ENCODE measurements around the gene ZNF501. TPM values are rescaled to one million over a fixed set of nuclear protein-coding genes. Genes with fewer than 3 reads are reported as not detected.

The ZNF501 gene
- total RNA-seq, 2 experiments from 2014 or later: 0.22 to 0.47 TPM

DNA sequence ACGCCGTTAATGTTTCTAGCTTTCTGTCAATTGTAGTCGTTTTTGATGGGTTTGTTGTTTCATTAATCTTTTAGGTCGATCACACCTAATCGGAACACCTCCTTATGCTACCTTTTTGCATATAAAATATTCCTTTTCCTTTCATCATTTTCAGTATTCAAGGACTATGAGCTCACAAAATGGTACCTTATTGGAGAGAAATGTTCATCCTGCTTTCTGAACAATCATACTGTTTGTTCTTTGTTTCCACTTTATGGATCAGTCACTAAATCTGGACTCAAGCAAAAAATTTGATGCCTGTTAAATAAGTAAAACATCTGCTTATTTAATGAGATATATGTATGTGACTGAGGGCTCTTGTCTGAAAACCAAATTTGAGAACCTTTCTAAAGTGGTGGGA, 33.3 kb downstream of the ZNF501 start:
- intact Hi-C loops (cut with DNase I, micrococcal nuclease): loop anchor here in 1 of 2 experiments (2.0 to 10.0 kb wide), 4 partner anchors 50 to 1140 kb away; partner anchors contain the start of genes ANO10, ZKSCAN7 and ZNF502
- TF ChIP-seq, protein P1, sequence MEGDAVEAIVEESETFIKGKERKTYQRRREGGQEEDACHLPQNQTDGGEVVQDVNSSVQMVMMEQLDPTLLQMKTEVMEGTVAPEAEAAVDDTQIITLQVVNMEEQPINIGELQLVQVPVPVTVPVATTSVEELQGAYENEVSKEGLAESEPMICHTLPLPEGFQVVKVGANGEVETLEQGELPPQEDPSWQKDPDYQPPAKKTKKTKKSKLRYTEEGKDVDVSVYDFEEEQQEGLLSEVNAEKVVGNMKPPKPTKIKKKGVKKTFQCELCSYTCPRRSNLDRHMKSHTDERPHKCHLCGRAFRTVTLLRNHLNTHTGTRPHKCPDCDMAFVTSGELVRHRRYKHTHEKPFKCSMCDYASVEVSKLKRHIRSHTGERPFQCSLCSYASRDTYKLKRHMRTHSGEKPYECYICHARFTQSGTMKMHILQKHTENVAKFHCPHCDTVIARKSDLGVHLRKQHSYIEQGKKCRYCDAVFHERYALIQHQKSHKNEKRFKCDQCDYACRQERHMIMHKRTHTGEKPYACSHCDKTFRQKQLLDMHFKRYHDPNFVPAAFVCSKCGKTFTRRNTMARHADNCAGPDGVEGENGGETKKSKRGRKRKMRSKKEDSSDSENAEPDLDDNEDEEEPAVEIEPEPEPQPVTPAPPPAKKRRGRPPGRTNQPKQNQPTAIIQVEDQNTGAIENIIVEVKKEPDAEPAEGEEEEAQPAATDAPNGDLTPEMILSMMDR (IDR thresholded peaks at IDR 0.05): no peak
- Mint-ChIP-seq H3K27ac (peak overlapping the region; percentile 94), H3K4me1 (ENCODE audit: low read depth) (peaks cover 31% of the 10 kb centered on the region), H3K27me3 (no peaks in the 10 kb centered on the region), H3K9me3 (peaks cover 4% of the 10 kb centered on the region), H3K4me3 (peak overlapping the region; percentile 99), H3K36me3 (ENCODE audit: low read depth) (peaks cover 44% of the 10 kb centered on the region)
- POLR2A ChIA-PET: interaction anchor here (1.4 to 4.2 kb wide), 4 partner anchors 33 to 252 kb away, joined by 4 to 39 read pairs (median 16); partner anchors contain the start of genes ZNF197, ZNF501 and ZNF502
- Histone ChIP-seq H3K4me1 (ENCODE audit: insufficient read depth, low read length) (peaks cover 16% of the 10 kb centered on the region), H3K9me3 (ENCODE audit: control insufficient read depth in 1 of 2, insufficient read depth in 1 of 2, low read length in 2 of 2) (peaks cover 7% of the 10 kb centered on the region in 2 experiments), H3K4me3 (ENCODE audit: low read length) (no peak overlapping the region), H3K36me3 (ENCODE audit: insufficient read depth, low read length) (no peaks in the 10 kb centered on the region), H3K27ac (ENCODE audit: low read depth in 1 of 2, low read length in 2 of 2) (no peak overlapping the region), H3K27me3 (ENCODE audit: control insufficient read depth in 1 of 2, insufficient read depth in 2 of 2, low read length in 2 of 2) (no peaks in the 10 kb centered on the region)
- CTCF ChIA-PET: no interaction called here
- DNase-seq (no peak), ATAC-seq (ENCODE audit: poor library complexity) (no peak)

DNA sequence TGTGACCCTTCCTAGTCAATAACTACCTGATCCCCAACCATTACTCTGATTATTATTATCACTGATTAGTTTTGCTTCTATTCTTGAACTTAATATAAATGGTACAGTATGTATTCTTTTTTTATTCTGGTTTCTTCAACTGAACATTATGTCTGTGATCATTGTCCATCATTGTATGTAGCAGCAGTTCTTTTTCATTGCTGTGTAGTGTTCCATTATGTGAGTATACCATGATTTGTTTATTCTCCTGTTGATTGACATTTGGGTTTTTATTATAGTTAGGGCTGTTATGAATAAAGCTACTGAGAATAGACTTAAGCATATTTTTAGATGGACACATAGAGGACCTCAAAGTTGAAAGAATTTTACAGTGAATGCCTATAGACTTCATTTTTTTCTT, 34.8 kb downstream of the ZNF501 start:
- H3K36me3 Mint-ChIP-seq (ENCODE audit: low read depth): peaks cover 28% of the 10 kb centered on the region

GRCh38 chr3:44771424-44772098, 42.1 kb downstream of the ZNF501 start:
- ChIA-PET POLR2A (no interaction called here), CTCF (no interaction called here)
- Histone ChIP-seq H3K27me3 (ENCODE audit: control insufficient read depth in 1 of 2, insufficient read depth in 2 of 2, low read length in 2 of 2) (no peaks in the 10 kb centered on the region), H3K4me1 (ENCODE audit: insufficient read depth, low read length) (no peaks in the 10 kb centered on the region), H3K36me3 (ENCODE audit: insufficient read depth, low read length) (no peaks in the 10 kb centered on the region), H3K9me3 (ENCODE audit: control insufficient read depth in 1 of 2, insufficient read depth in 1 of 2, low read length in 2 of 2) (peaks cover 5 to 18% of the 10 kb centered on the region in 2 experiments), H3K4me3 (ENCODE audit: low read length) (no peak overlapping the region), H3K27ac (ENCODE audit: low read depth in 1 of 2, low read length in 2 of 2) (no peak overlapping the region)
- Mint-ChIP-seq H3K4me3 (no peak overlapping the region), H3K9me3 (peaks cover 6% of the 10 kb centered on the region), H3K27ac (no peak overlapping the region), H3K36me3 (ENCODE audit: low read depth) (peaks cover 14% of the 10 kb centered on the region), H3K4me1 (ENCODE audit: low read depth) (no peaks in the 10 kb centered on the region), H3K27me3 (no peaks in the 10 kb centered on the region)
- ATAC-seq (ENCODE audit: poor library complexity) (no peak), DNase-seq (no peak)
- intact Hi-C loops (cut with DNase I, micrococcal nuclease): no loop called here
- TF ChIP-seq, protein P1 (IDR thresholded peaks at IDR 0.05): no peak

More for the DNA sequence above, 34.8 kb downstream of the ZNF501 start:
- POLR2A ChIA-PET: no interaction called here
- Histone ChIP-seq H3K27me3 (ENCODE audit: control insufficient read depth in 1 of 2, insufficient read depth in 2 of 2, low read length in 2 of 2) (no peaks in the 10 kb centered on the region), H3K36me3 (ENCODE audit: insufficient read depth, low read length) (no peaks in the 10 kb centered on the region), H3K4me3 (ENCODE audit: low read length) (no peak overlapping the region), H3K4me1 (ENCODE audit: insufficient read depth, low read length) (peaks cover 16% of the 10 kb centered on the region), H3K27ac (ENCODE audit: low read depth in 1 of 2, low read length in 2 of 2) (no peak overlapping the region), H3K9me3 (ENCODE audit: control insufficient read depth in 1 of 2, insufficient read depth in 1 of 2, low read length in 2 of 2) (peaks cover 0 to 4% of the 10 kb centered on the region in 2 experiments)
- peaks cover 3% of the 10 kb centered on the region for H3K9me3 Mint-ChIP-seq
- CTCF ChIA-PET: no interaction called here
- H3K4me1 Mint-ChIP-seq (ENCODE audit: low read depth): peaks cover 25% of the 10 kb centered on the region
- H3K27ac Mint-ChIP-seq: no peak overlapping the region
- intact Hi-C loops (cut with DNase I, micrococcal nuclease): loop anchor here in 1 of 2 experiments (5.0 to 10.0 kb wide), 3 partner anchors 52 to 1142 kb away; partner anchors contain the start of genes ANO10, ZKSCAN7 and ZNF502
- TF ChIP-seq, protein P1 (IDR thresholded peaks at IDR 0.05): no peak
- DNase-seq (no peak), ATAC-seq (ENCODE audit: poor library complexity) (no peak)
- H3K27me3 Mint-ChIP-seq: no peaks in the 10 kb centered on the region
- peak overlapping the region; percentile 46 for H3K4me3 Mint-ChIP-seq
